Measurements from ENCODE around the gene SNRNP35. TPM values are rescaled to one million over a fixed set of nuclear protein-coding genes. Genes with fewer than 3 reads are reported as not detected.

The SNRNP35 gene
- total RNA-seq: 9.8 and 10.0 TPM in 2 replicates

GRCh38 chr12:123457980-123458779, at the start of gene SNRNP35:
SNRNP35 (plus strand) TSS chr12:123458139; CDS start chr12:123465541, 7,402 bp downstream.

GRCh38 chr12:123436017-123436964, 21.6 kb upstream of the SNRNP35 start, which contains the start of gene RILPL2:
RILPL2 (minus strand) TSS chr12:123436684; CDS start chr12:123436420, 264 bp downstream.

Small RNA genes lying within 50 kb of the gene (small RNA-seq; reads per million reads assigned to genes)
- gene AC145423.2: not detected

Other genes with a start within 250 kb of the SNRNP35 start
- gene MPHOSPH9, start 225.0 kb upstream of the SNRNP35 start, total RNA-seq: 30.7 and 48.3 TPM in 2 replicates
- 7.8 and 11.1 TPM in 2 replicates for gene MTRFR, start 224.7 kb upstream of the SNRNP35 start, total RNA-seq
- 237 and 280 TPM in 2 replicates for gene CDK2AP1, start 186.3 kb upstream of the SNRNP35 start, total RNA-seq
- 30.7 and 41.7 TPM in 2 replicates for gene SBNO1, start 93.3 kb upstream of the SNRNP35 start, total RNA-seq
- 50.6 and 83.8 TPM in 2 replicates for gene KMT5A, start 74.0 kb upstream of the SNRNP35 start, total RNA-seq
- 3.4 and 3.6 TPM in 2 replicates for gene RILPL2, start 21.5 kb upstream of the SNRNP35 start, total RNA-seq
- 11.8 and 18.3 TPM in 2 replicates for gene RILPL1, start 75.6 kb downstream of the SNRNP35 start, total RNA-seq
- 370 and 397 TPM in 2 replicates for gene TMED2, start 126.4 kb downstream of the SNRNP35 start, total RNA-seq
- gene DDX55, start 144.0 kb downstream of the SNRNP35 start, total RNA-seq: 22.7 and 25.2 TPM in 2 replicates
- gene EIF2B1, start 175.5 kb downstream of the SNRNP35 start, total RNA-seq: 37.9 and 42.6 TPM in 2 replicates
- 52.3 and 56.5 TPM in 2 replicates for gene GTF2H3, start 175.7 kb downstream of the SNRNP35 start, total RNA-seq
- gene TCTN2, start 213.0 kb downstream of the SNRNP35 start, total RNA-seq: 10.5 and 13.1 TPM in 2 replicates